ENCODE data around the gene CBLL1. TPM values are rescaled to one million over a fixed set of nuclear protein-coding genes. Genes with fewer than 3 reads are reported as not detected.

The CBLL1 gene
- total RNA-seq, 6 donors from 2014 or later, result 15.1 to 36.8 (median 22.0) TPM

- H3K27ac ChIP-seq, result no peak overlapping the region
- H3K4me1 ChIP-seq, result no peaks in the 10 kb centered on the region
- H3K36me3 ChIP-seq, result no peaks in the 10 kb centered on the region
- no peak overlapping the region for H3K4me3 ChIP-seq
- no peak for TF ChIP-seq EP300 (IDR thresholded peaks at IDR 0.05)
- no peak for TF ChIP-seq POLR2A (IDR thresholded peaks at IDR 0.05)
- no peak for TF ChIP-seq CTCF (IDR thresholded peaks at IDR 0.05)
- TF ChIP-seq POLR2AphosphoS5 (IDR thresholded peaks at IDR 0.05), result no peak
- DNase-seq (no peak), ATAC-seq (ENCODE audit: low FRiP score in 2 of 2) (no peak)
- 93 to 95% methylated on average over 3 of the region's 3 CpGs for WGBS, 2 donors
- no peaks in the 10 kb centered on the region for H3K9me3 ChIP-seq
- no peaks in the 10 kb centered on the region for H3K27me3 ChIP-seq
Measured at GRCh38 chr7:107777702-107778101, 33.8 kb downstream of the CBLL1 start.

- Histone ChIP-seq H3K36me3 (no peaks in the 10 kb centered on the region), H3K9me3 (no peaks in the 10 kb centered on the region), H3K27me3 (no peaks in the 10 kb centered on the region), H3K4me1 (no peaks in the 10 kb centered on the region), H3K4me3 (no peak overlapping the region), H3K27ac (no peak overlapping the region)
- DNase-seq (no peak), ATAC-seq (ENCODE audit: low FRiP score in 2 of 2) (no peak)
- TF ChIP-seq EP300 (IDR thresholded peaks at IDR 0.05), result no peak
- 90 to 91% methylated on average over 4 of the region's 4 CpGs for WGBS, 2 donors
Measured at GRCh38 chr7:107778283-107778682, 34.3 kb downstream of the CBLL1 start.

GRCh38 chr7:107779647-107780099 lies 35.7 kb downstream of the CBLL1 start:
- Histone ChIP-seq H3K36me3 (no peaks in the 10 kb centered on the region), H3K4me1 (no peaks in the 10 kb centered on the region), H3K27ac (no peak overlapping the region), H3K4me3 (no peak overlapping the region), H3K9me3 (no peaks in the 10 kb centered on the region), H3K27me3 (no peaks in the 10 kb centered on the region)
- TF ChIP-seq POLR2A (IDR thresholded peaks at IDR 0.05), result no peak
- no peak for TF ChIP-seq POLR2AphosphoS5 (IDR thresholded peaks at IDR 0.05)
- TF ChIP-seq CTCF (IDR thresholded peaks at IDR 0.05), result no peak
- no peak for TF ChIP-seq EP300 (IDR thresholded peaks at IDR 0.05)
- ATAC-seq (ENCODE audit: low FRiP score in 2 of 2) (no peak), DNase-seq (no peak)
- WGBS, 2 donors, result 77 to 91% methylated on average over 6 of the region's 6 CpGs

GRCh38 chr7:107782374-107782773 lies 38.4 kb downstream of the CBLL1 start:
- 57 to 78% methylated on average over 3 of the region's 3 CpGs for WGBS, 2 donors
- H3K27ac ChIP-seq, result no peak overlapping the region
- H3K27me3 ChIP-seq, result no peaks in the 10 kb centered on the region
- TF ChIP-seq POLR2A (IDR thresholded peaks at IDR 0.05) (no peak), CTCF (IDR thresholded peaks at IDR 0.05) (no peak), POLR2AphosphoS5 (IDR thresholded peaks at IDR 0.05) (no peak), EP300 (IDR thresholded peaks at IDR 0.05) (no peak)
- H3K4me3 ChIP-seq, result no peak overlapping the region
- ATAC-seq (ENCODE audit: low FRiP score in 2 of 2), result no peak
- no peaks in the 10 kb centered on the region for H3K4me1 ChIP-seq
- H3K9me3 ChIP-seq, result no peaks in the 10 kb centered on the region
- no peak for DNase-seq
- H3K36me3 ChIP-seq, result no peaks in the 10 kb centered on the region

- Histone ChIP-seq H3K9me3 (no peaks in the 10 kb centered on the region), H3K27ac (no peak overlapping the region), H3K4me3 (no peak overlapping the region), H3K36me3 (no peaks in the 10 kb centered on the region), H3K27me3 (no peaks in the 10 kb centered on the region), H3K4me1 (no peaks in the 10 kb centered on the region)
- TF ChIP-seq POLR2AphosphoS5 (IDR thresholded peaks at IDR 0.05), result no peak
- no peak for TF ChIP-seq CTCF (IDR thresholded peaks at IDR 0.05)
- no peak for TF ChIP-seq EP300 (IDR thresholded peaks at IDR 0.05)
- no peak for TF ChIP-seq POLR2A (IDR thresholded peaks at IDR 0.05)
- DNase-seq (no peak), ATAC-seq (ENCODE audit: low FRiP score in 2 of 2) (no peak)
- WGBS, 2 donors, result 96% methylated on average over 1 of the region's 1 CpG
Measured at GRCh38 chr7:107783648-107784047, 39.7 kb downstream of the CBLL1 start.
